Measurements from ENCODE around the gene RPL41.

Gene RPL41

GRCh38 chr12:56134897-56135296, 18.5 kb downstream of the RPL41 start:
- no peak for DNase-seq (ENCODE audit: low read depth in 1 of 2, low spot score in 1 of 2)
- no peak overlapping the region for H3K27ac ChIP-seq (replicated peaks)
- H3K27me3 ChIP-seq (ENCODE audit: insufficient read depth, poor library complexity, severe bottlenecking): no peaks in the 10 kb centered on the region
- TF ChIP-seq GABPA (IDR thresholded peaks at IDR 0.05; ENCODE audit: low read depth): no peak
- no peak for TF ChIP-seq POLR2AphosphoS5 (IDR thresholded peaks at IDR 0.05; ENCODE audit: low read depth)
- no peak for TF ChIP-seq REST (IDR thresholded peaks at IDR 0.05; ENCODE audit: insufficient replicate concordance, low read depth)
- no peak for TF ChIP-seq SPI1 (IDR thresholded peaks at IDR 0.05; ENCODE audit: borderline replicate concordance, low read depth)
- TF ChIP-seq CTCF (IDR thresholded peaks at IDR 0.05; ENCODE audit: insufficient read depth, low read length): no peak
- no peak overlapping the region for H3K4me3 ChIP-seq (replicated peaks; ENCODE audit: insufficient read depth, low read length)

GRCh38 chr12:56137853-56138571, 21.6 kb downstream of the RPL41 start:
- Histone ChIP-seq H3K27me3 (ENCODE audit: insufficient read depth, poor library complexity, severe bottlenecking) (no peaks in the 10 kb centered on the region), H3K27ac (replicated peaks) (no peak overlapping the region), H3K4me3 (replicated peaks; ENCODE audit: insufficient read depth, low read length) (no peak overlapping the region)
- DNase-seq (ENCODE audit: low read depth in 1 of 2, low spot score in 1 of 2): no peak
- TF ChIP-seq POLR2AphosphoS5 (IDR thresholded peaks at IDR 0.05; ENCODE audit: low read depth) (no peak), SPI1 (IDR thresholded peaks at IDR 0.05; ENCODE audit: borderline replicate concordance, low read depth) (no peak), CTCF (IDR thresholded peaks at IDR 0.05; ENCODE audit: insufficient read depth, low read length) (no peak), GABPA (IDR thresholded peaks at IDR 0.05; ENCODE audit: low read depth) (no peak), REST (IDR thresholded peaks at IDR 0.05; ENCODE audit: insufficient replicate concordance, low read depth) (no peak)

- Histone ChIP-seq H3K27ac (replicated peaks) (peak overlapping the region; percentile 35), H3K27me3 (ENCODE audit: insufficient read depth, poor library complexity, severe bottlenecking) (no peaks in the 10 kb centered on the region), H3K4me3 (replicated peaks; ENCODE audit: insufficient read depth, low read length) (no peak overlapping the region)
- TF ChIP-seq REST (IDR thresholded peaks at IDR 0.05; ENCODE audit: insufficient replicate concordance, low read depth) (no peak), SPI1 (IDR thresholded peaks at IDR 0.05; ENCODE audit: borderline replicate concordance, low read depth) (no peak)
- DNase-seq (ENCODE audit: low read depth in 1 of 2, low spot score in 1 of 2): peak in 1 of 2 experiments; percentile 18
Measured at GRCh38 chr12:56141946-56142784, 25.7 kb downstream of the RPL41 start.
